ENCODE data around the gene GALNT16.

GRCh38 chr14:69232388-69232787 is 27.6 kb upstream of the GALNT16 start:
- TF ChIP-seq CTCF (IDR thresholded peaks at IDR 0.05) (no peak), POLR2A (IDR thresholded peaks at IDR 0.05) (no peak)
